ENCODE results near the gene ATP1A1.

ATP1A1 gene

DNA sequence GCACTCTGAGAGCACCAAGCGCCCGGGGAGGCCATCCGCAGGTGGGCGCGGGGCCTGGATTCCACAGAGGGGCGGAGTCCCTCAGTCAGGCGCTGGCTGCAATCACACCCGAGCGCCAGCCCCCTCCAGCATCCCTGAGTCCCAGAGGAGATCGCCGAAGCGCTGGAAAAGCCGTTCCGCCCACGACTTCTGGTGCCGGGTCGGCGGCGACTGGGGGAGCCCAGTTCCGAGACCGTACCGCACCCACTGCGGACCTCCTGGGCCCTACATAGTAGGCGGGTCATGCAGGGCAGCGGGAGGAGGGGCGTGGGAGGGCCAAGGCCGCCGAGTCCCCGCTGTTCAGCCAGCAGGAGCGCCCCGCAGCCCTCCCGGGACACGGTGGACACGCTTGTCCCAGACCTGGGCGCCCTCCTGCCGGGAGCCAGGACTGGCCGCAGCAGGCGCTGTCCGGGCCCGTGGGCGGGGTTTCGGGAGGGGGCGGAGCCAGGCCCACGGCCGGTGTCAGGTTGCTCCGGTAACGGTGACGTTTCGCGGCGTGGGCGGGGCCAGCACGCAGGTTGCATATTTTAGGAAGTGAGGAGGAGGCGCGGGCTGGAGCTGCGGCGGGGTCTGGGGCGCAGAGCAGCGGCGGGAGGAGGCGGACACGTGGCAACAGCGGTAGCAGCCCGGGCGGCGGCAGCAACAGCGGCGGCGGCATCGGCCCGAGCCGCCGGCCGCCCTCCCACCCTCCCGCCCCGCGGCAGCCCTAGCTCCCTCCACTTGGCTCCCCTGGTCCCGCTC is at the start of gene ATP1A1:
Gene ATP1A1 (plus strand): TSS at position 594 of the 780 bp plus-strand sequence. CDS start 268 bp downstream, outside the sequence.
- H3K9ac ChIP-seq (ENCODE audit: low read length in 2 of 2): peak within 1 kb of the TSS; percentile 66 to 79
- no peaks in the 10 kb centered on the region for H3K9me3 ChIP-seq (ENCODE audit: control insufficient read depth in 2 of 2, low read length in 2 of 2)
- peak within 1 kb of the TSS; percentile 83 for H3K4me3 ChIP-seq (ENCODE audit: low read length in 2 of 2)
- peaks cover 40% of the 10 kb centered on the region for H3K4me1 ChIP-seq (ENCODE audit: control insufficient read depth, insufficient read depth, low read length)
- H3K27ac ChIP-seq (ENCODE audit: low read length): peak within 1 kb of the TSS; percentile 70
- no peaks in the 10 kb centered on the region for H3K27me3 ChIP-seq (ENCODE audit: control insufficient read depth in 1 of 2, insufficient read depth in 2 of 2, low read length in 2 of 2)
- no peaks in the 10 kb centered on the region for H3K36me3 ChIP-seq (ENCODE audit: control insufficient read depth in 2 of 2, insufficient read depth in 2 of 2, low read length in 2 of 2)

DNA sequence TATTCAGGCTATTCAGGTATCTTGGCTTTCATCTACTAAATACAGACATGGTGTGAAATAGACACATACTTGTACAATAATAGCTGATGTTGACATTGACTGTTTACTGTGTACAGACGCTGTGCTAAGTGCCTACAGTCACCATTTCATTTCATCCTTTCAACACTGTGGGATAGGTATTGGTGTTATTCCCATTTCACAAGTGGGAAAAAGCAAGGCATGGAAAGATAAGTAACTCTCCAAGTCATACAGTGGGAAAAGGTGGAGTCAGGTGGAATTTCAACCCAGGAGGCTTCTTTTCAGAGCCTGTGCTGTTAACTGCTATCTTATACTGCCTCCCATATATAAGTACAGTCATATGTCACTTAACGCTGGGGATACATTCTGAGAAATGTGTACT is 49.6 kb upstream of the ATP1A1 start:
- Histone ChIP-seq H3K4me3 (ENCODE audit: low read length in 2 of 2) (no peak overlapping the region), H3K9ac (ENCODE audit: low read length in 2 of 2) (no peak overlapping the region), H3K36me3 (ENCODE audit: control insufficient read depth in 2 of 2, insufficient read depth in 2 of 2, low read length in 2 of 2) (no peaks in the 10 kb centered on the region), H3K4me1 (ENCODE audit: control insufficient read depth, insufficient read depth, low read length) (no peaks in the 10 kb centered on the region), H3K9me3 (ENCODE audit: control insufficient read depth in 2 of 2, low read length in 2 of 2) (no peaks in the 10 kb centered on the region), H3K27me3 (ENCODE audit: control insufficient read depth in 1 of 2, insufficient read depth in 2 of 2, low read length in 2 of 2) (no peaks in the 10 kb centered on the region), H3K27ac (ENCODE audit: low read length) (no peak overlapping the region)

DNA sequence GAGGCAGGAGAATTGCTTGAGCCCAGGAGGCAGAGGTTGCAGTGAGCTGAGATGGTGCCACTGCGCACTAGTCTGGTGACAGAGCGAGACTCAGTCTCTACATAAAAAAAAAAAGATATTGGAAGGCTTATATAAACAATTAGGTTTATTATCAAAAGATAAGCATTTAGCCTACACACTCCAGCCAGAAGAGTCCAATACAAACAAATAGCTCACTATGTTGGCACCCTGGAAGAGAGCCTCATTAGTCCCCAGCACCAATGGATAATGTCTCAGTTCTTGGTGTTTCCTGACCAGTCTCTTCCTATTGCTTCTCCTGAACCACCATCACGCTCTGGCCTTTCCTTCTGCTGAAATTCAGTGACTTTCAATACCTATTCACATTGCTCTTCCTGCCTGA is 48.6 kb upstream of the ATP1A1 start:
- Histone ChIP-seq H3K9ac (ENCODE audit: low read length in 2 of 2) (no peak overlapping the region), H3K27ac (ENCODE audit: low read length) (no peak overlapping the region)

DNA sequence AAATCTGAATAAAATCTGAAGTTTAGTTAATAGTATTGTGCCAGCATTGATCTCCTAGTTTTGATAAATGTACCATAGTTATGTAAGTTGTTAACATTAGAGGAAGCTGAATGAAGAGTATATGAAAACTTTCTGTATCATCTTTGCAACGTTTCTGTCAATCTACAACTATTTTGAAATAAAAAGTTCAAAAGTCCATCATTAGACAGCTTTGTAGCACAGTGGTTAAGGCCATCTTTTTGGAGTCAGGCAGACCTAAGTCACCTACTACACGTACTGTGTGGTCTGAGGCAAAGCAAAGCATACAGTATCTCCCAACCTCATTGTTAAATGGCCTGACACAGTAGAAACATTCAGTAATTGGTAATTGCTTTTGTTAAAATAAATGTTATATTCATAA is 47.9 kb upstream of the ATP1A1 start:
- Histone ChIP-seq H3K4me1 (ENCODE audit: control insufficient read depth, insufficient read depth, low read length) (no peaks in the 10 kb centered on the region), H3K9ac (ENCODE audit: low read length in 2 of 2) (no peak overlapping the region), H3K4me3 (ENCODE audit: low read length in 2 of 2) (no peak overlapping the region), H3K27me3 (ENCODE audit: control insufficient read depth in 1 of 2, insufficient read depth in 2 of 2, low read length in 2 of 2) (no peaks in the 10 kb centered on the region), H3K9me3 (ENCODE audit: control insufficient read depth in 2 of 2, low read length in 2 of 2) (no peaks in the 10 kb centered on the region), H3K36me3 (ENCODE audit: control insufficient read depth in 2 of 2, insufficient read depth in 2 of 2, low read length in 2 of 2) (no peaks in the 10 kb centered on the region), H3K27ac (ENCODE audit: low read length) (no peak overlapping the region)

More for the DNA sequence above, 48.6 kb upstream of the ATP1A1 start:
- Histone ChIP-seq H3K4me3 (ENCODE audit: low read length in 2 of 2) (no peak overlapping the region), H3K36me3 (ENCODE audit: control insufficient read depth in 2 of 2, insufficient read depth in 2 of 2, low read length in 2 of 2) (no peaks in the 10 kb centered on the region), H3K4me1 (ENCODE audit: control insufficient read depth, insufficient read depth, low read length) (no peaks in the 10 kb centered on the region), H3K27me3 (ENCODE audit: control insufficient read depth in 1 of 2, insufficient read depth in 2 of 2, low read length in 2 of 2) (no peaks in the 10 kb centered on the region), H3K9me3 (ENCODE audit: control insufficient read depth in 2 of 2, low read length in 2 of 2) (no peaks in the 10 kb centered on the region)

DNA sequence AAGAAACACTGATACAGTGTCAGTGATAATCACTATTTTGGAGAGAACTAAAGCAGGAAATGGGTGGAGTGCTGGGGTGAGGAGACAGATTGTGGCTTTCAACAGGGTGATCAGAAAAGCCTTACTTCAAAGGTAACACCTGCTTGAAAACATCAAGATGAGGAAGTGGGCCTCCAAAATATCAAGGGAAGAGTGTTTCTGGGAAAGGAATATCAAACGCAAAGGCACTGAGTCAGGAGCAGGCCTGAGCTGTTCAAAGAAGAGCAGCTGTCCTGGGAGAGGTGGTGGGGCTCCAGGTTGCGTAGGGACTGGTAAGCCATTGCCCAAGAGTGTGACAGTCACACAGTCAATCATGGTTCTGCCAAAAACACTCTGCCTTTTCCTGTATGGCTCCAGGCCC is 47.1 kb upstream of the ATP1A1 start:
- no peaks in the 10 kb centered on the region for H3K36me3 ChIP-seq (ENCODE audit: control insufficient read depth in 2 of 2, insufficient read depth in 2 of 2, low read length in 2 of 2)
- H3K27ac ChIP-seq (ENCODE audit: low read length): no peak overlapping the region
- H3K9me3 ChIP-seq (ENCODE audit: control insufficient read depth in 2 of 2, low read length in 2 of 2): no peaks in the 10 kb centered on the region
- no peaks in the 10 kb centered on the region for H3K4me1 ChIP-seq (ENCODE audit: control insufficient read depth, insufficient read depth, low read length)
- no peaks in the 10 kb centered on the region for H3K27me3 ChIP-seq (ENCODE audit: control insufficient read depth in 1 of 2, insufficient read depth in 2 of 2, low read length in 2 of 2)
- H3K4me3 ChIP-seq (ENCODE audit: low read length in 2 of 2): no peak overlapping the region
- no peak overlapping the region for H3K9ac ChIP-seq (ENCODE audit: low read length in 2 of 2)

DNA sequence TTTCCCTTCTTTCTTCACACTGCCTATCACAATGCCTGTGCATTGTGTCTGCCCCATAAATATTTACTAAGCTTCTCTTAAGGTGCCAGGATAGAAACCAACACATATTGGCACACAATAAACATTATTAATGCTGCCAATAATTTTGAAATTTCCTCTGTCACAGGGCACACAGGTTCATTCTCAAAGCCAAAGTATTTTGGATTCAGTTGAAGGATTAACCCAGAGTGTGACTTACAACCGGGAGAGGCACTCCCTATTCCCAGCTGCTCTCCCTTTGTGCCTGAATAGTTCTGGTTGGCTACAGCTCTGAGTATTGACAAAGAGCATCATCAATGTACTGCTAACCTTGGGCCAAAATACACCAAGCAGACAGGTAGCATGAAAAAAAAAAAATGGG is 46.6 kb upstream of the ATP1A1 start:
- Histone ChIP-seq H3K4me3 (ENCODE audit: low read length in 2 of 2) (no peak overlapping the region), H3K36me3 (ENCODE audit: control insufficient read depth in 2 of 2, insufficient read depth in 2 of 2, low read length in 2 of 2) (no peaks in the 10 kb centered on the region), H3K27me3 (ENCODE audit: control insufficient read depth in 1 of 2, insufficient read depth in 2 of 2, low read length in 2 of 2) (no peaks in the 10 kb centered on the region), H3K27ac (ENCODE audit: low read length) (no peak overlapping the region), H3K4me1 (ENCODE audit: control insufficient read depth, insufficient read depth, low read length) (no peaks in the 10 kb centered on the region), H3K9ac (ENCODE audit: low read length in 2 of 2) (no peak overlapping the region), H3K9me3 (ENCODE audit: control insufficient read depth in 2 of 2, low read length in 2 of 2) (no peaks in the 10 kb centered on the region)

DNA sequence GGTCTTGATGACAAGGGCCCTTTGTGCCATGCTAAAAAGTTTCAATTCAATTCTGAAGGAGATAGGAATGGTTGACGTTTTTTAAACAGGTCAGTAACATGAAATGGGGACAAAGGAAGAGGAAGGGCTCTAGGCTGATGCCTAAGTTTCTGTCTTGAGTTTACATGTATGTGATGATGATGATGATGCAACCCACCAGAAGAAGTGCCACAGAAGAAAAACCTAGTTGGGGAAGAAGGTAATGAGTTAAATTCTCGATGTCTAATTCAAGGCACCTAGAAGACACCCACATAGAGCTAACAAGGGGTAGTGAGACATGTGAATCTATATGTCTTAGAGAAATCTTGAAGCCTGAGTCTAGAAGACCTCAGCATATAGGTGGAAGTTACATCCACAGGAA is 44.4 kb upstream of the ATP1A1 start:
- no peaks in the 10 kb centered on the region for H3K4me1 ChIP-seq (ENCODE audit: control insufficient read depth, insufficient read depth, low read length)
- no peak overlapping the region for H3K4me3 ChIP-seq (ENCODE audit: low read length in 2 of 2)

DNA sequence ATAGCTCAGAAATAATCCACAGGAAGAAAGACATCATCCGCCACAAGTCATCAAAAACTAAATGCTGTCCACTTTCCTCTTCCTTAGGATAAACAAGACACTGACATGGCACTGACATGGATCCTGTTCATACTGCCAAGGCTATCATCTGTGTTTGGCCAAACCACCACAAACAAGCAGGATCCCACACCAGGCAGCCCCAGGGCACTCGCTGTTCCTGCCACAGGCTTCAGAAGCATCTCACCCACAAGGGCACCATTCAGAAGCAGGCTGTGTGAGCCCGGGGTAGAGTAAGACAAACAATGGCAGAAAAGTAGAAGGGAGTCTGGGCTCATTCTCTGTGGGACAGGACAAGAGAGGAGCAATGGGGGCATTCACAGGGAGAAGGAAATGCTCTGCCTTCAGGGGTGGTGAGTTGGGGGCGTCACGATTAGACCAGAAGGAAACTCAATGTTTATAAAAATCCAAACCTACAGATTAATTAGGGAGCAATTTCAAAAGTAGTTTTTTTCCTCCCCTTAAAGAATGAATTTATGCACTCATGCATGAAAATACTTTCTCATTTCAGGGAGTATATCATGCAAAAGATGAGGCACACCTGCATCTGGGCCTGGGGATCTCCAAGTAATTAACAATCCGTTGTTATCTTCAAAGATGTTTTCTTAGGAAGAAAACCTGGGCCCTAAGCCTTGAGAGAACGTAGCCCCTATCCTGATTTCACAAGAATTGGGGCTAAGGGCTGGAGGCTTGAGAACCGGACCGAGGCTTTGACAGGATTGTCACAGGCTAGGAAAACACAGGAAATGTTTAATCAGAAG is 43.3 kb upstream of the ATP1A1 start:
- H3K9me3 ChIP-seq (ENCODE audit: control insufficient read depth in 2 of 2, low read length in 2 of 2): no peaks in the 10 kb centered on the region
- H3K9ac ChIP-seq (ENCODE audit: low read length in 2 of 2): no peak overlapping the region
- H3K27ac ChIP-seq (ENCODE audit: low read length): no peak overlapping the region
- H3K4me3 ChIP-seq (ENCODE audit: low read length in 2 of 2): no peak overlapping the region
- no peaks in the 10 kb centered on the region for H3K4me1 ChIP-seq (ENCODE audit: control insufficient read depth, insufficient read depth, low read length)
- no peaks in the 10 kb centered on the region for H3K27me3 ChIP-seq (ENCODE audit: control insufficient read depth in 1 of 2, insufficient read depth in 2 of 2, low read length in 2 of 2)
- no peaks in the 10 kb centered on the region for H3K36me3 ChIP-seq (ENCODE audit: control insufficient read depth in 2 of 2, insufficient read depth in 2 of 2, low read length in 2 of 2)

More for the DNA sequence above, 44.4 kb upstream of the ATP1A1 start:
- no peaks in the 10 kb centered on the region for H3K36me3 ChIP-seq (ENCODE audit: control insufficient read depth in 2 of 2, insufficient read depth in 2 of 2, low read length in 2 of 2)
- no peak overlapping the region for H3K27ac ChIP-seq (ENCODE audit: low read length)
- H3K9ac ChIP-seq (ENCODE audit: low read length in 2 of 2): no peak overlapping the region
- H3K27me3 ChIP-seq (ENCODE audit: control insufficient read depth in 1 of 2, insufficient read depth in 2 of 2, low read length in 2 of 2): no peaks in the 10 kb centered on the region
- H3K9me3 ChIP-seq (ENCODE audit: control insufficient read depth in 2 of 2, low read length in 2 of 2): no peaks in the 10 kb centered on the region

DNA sequence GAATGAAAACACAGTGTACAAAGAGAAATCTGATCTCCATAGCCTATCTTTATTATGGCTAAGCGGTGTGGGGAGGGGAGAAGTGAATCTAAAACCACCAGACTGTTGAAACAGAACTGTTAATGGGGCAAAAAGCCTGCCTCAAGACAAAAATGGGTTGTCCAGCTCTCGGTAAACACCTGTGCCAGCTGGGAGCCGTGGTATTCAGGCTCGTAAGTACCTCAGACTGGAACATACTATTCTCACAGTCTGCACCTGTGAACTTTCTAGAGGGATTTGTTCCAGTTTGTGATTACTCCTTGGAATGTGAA is 42.7 kb upstream of the ATP1A1 start:
- H3K27ac ChIP-seq (ENCODE audit: low read length): no peak overlapping the region
- no peak overlapping the region for H3K4me3 ChIP-seq (ENCODE audit: low read length in 2 of 2)

DNA sequence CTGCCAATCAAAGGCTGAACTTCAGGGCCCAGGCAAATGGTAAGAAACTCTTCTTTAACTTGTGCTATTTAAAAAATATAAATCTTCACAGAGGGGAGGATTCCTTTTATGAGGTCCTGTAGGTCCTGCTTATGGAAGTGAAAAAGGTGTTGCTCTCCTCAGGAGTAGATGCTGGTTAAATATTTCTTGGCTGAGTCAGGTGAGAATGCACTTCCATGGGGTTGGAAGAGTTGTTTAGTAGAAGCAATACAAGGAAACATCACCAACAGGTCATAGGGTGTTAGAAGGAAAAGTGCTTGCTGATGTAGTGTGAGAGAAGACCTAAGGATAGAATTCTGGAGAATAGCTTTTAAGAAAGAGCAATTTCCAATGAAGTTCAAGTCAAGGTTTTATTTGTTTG is 42.2 kb upstream of the ATP1A1 start:
- Histone ChIP-seq H3K4me1 (ENCODE audit: control insufficient read depth, insufficient read depth, low read length) (no peaks in the 10 kb centered on the region), H3K9ac (ENCODE audit: low read length in 2 of 2) (no peak overlapping the region), H3K27ac (ENCODE audit: low read length) (no peak overlapping the region), H3K36me3 (ENCODE audit: control insufficient read depth in 2 of 2, insufficient read depth in 2 of 2, low read length in 2 of 2) (no peaks in the 10 kb centered on the region), H3K4me3 (ENCODE audit: low read length in 2 of 2) (no peak overlapping the region), H3K27me3 (ENCODE audit: control insufficient read depth in 1 of 2, insufficient read depth in 2 of 2, low read length in 2 of 2) (no peaks in the 10 kb centered on the region), H3K9me3 (ENCODE audit: control insufficient read depth in 2 of 2, low read length in 2 of 2) (no peaks in the 10 kb centered on the region)

More for the DNA sequence above, 42.7 kb upstream of the ATP1A1 start:
- H3K9me3 ChIP-seq (ENCODE audit: control insufficient read depth in 2 of 2, low read length in 2 of 2): no peaks in the 10 kb centered on the region
- no peaks in the 10 kb centered on the region for H3K4me1 ChIP-seq (ENCODE audit: control insufficient read depth, insufficient read depth, low read length)
- H3K27me3 ChIP-seq (ENCODE audit: control insufficient read depth in 1 of 2, insufficient read depth in 2 of 2, low read length in 2 of 2): no peaks in the 10 kb centered on the region
- no peak overlapping the region for H3K9ac ChIP-seq (ENCODE audit: low read length in 2 of 2)
- no peaks in the 10 kb centered on the region for H3K36me3 ChIP-seq (ENCODE audit: control insufficient read depth in 2 of 2, insufficient read depth in 2 of 2, low read length in 2 of 2)

DNA sequence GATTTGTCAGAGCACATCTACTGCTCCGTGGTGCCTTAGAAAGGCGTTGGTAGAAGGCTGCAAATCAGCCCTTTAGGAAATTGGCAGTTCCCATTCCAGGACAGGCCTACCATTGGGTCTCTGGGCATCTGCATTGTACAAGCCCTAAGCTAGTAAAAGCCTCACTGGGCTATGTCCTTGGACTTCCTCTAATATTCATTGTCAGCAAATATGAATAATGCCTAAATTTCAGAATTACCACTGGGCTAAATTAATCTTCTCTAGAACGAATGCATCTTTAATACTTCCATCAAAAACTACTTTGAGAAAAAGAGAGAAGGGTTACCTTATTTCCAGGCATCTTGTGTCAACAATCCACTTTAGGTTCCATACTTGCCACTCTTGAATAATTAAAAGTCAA is 41.5 kb upstream of the ATP1A1 start:
- no peaks in the 10 kb centered on the region for H3K9me3 ChIP-seq (ENCODE audit: control insufficient read depth in 2 of 2, low read length in 2 of 2)
- H3K36me3 ChIP-seq (ENCODE audit: control insufficient read depth in 2 of 2, insufficient read depth in 2 of 2, low read length in 2 of 2): no peaks in the 10 kb centered on the region
- H3K4me3 ChIP-seq (ENCODE audit: low read length in 2 of 2): no peak overlapping the region
- no peaks in the 10 kb centered on the region for H3K4me1 ChIP-seq (ENCODE audit: control insufficient read depth, insufficient read depth, low read length)
- no peak overlapping the region for H3K9ac ChIP-seq (ENCODE audit: low read length in 2 of 2)
- no peaks in the 10 kb centered on the region for H3K27me3 ChIP-seq (ENCODE audit: control insufficient read depth in 1 of 2, insufficient read depth in 2 of 2, low read length in 2 of 2)
- H3K27ac ChIP-seq (ENCODE audit: low read length): no peak overlapping the region
